ENCODE measurements around the gene DAGLB.

DNA sequence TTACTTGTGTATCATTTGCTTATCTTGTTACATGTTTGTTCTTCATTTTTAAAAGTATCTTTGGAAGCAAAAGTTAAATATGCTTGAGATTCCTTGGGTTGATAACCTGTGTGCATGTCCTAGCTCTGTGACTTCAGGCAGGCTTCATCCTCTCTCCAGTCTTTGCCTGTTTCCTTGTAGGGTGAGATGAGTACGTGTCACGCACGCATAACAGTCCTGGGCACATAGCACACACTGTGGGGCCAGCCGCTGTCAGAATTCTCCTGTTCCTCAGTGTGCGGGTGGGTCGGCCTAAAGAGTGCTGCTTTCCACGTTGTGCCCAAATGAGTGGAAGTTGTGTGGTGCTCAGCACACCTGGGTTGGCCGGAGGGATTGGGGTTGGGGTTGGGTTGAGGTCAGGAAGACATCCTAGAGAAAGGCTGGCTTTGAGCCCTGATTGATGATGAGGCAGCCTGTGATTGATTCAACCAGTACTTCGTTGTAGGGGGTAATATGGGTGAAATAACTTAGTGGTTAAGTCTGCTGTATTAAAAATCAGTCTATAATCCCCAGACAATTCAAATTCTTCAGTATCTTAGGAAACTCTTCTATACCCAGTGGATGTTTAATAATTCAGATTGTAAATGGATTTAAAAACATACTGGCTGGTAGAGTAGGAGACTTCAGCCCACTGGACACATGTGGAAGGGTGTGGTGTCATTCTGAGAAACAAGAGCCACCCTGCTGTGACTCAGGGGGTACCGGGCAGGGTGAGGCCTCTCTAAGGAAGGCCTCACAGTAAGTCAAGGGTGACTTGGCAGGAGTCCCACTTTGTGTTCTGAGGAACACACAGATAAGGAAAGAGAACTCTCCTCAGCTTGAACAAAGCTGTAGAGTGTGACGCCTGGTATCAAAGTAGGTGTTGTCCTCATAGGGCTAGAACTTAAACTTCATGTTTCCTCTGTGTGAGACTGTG, 54.8 kb downstream of the DAGLB start:
- TF ChIP-seq, protein P1, sequence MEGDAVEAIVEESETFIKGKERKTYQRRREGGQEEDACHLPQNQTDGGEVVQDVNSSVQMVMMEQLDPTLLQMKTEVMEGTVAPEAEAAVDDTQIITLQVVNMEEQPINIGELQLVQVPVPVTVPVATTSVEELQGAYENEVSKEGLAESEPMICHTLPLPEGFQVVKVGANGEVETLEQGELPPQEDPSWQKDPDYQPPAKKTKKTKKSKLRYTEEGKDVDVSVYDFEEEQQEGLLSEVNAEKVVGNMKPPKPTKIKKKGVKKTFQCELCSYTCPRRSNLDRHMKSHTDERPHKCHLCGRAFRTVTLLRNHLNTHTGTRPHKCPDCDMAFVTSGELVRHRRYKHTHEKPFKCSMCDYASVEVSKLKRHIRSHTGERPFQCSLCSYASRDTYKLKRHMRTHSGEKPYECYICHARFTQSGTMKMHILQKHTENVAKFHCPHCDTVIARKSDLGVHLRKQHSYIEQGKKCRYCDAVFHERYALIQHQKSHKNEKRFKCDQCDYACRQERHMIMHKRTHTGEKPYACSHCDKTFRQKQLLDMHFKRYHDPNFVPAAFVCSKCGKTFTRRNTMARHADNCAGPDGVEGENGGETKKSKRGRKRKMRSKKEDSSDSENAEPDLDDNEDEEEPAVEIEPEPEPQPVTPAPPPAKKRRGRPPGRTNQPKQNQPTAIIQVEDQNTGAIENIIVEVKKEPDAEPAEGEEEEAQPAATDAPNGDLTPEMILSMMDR (IDR thresholded peaks at IDR 0.05), result no peak
- TF ChIP-seq EP300 (IDR thresholded peaks at IDR 0.05) (no peak), POLR2A (IDR thresholded peaks at IDR 0.05; ENCODE audit: low read depth) (no peak), POLR2AphosphoS5 (IDR thresholded peaks at IDR 0.05) (peak; percentile 54 to 59)
